Measurements from ENCODE around the gene CERS6.

The CERS6 gene

GRCh38 chr2:168715849-168716248 is 259.8 kb downstream of the CERS6 start:
- H3K27ac ChIP-seq (ENCODE audit: insufficient read depth in 1 of 2, low read depth in 1 of 2, low read length in 2 of 2, poor library complexity in 1 of 2, severe bottlenecking in 2 of 2) = no peak overlapping the region
- DNase-seq = no peak
- WGBS (ENCODE audit: insufficient coverage) = no CpG with 5 or more reads among the region's 2 CpGs
- no peak overlapping the region for H3K4me3 ChIP-seq (ENCODE audit: control insufficient read depth in 1 of 7, extremely low read depth in 1 of 7, insufficient read depth in 4 of 7, low read depth in 2 of 7, low read length in 6 of 7)
- H3K9me3 ChIP-seq (ENCODE audit: control extremely low read depth in 1 of 5, control insufficient read depth in 4 of 5, insufficient read depth in 2 of 5, low read depth in 1 of 5, low read length in 4 of 5) = peaks cover 0 to under 1% (median 0%) of the 10 kb centered on the region in 5 experiments
- peaks cover 0 to 9% (median 4%) of the 10 kb centered on the region in 4 experiments for H3K4me1 ChIP-seq (ENCODE audit: control extremely low read depth in 1 of 4, control insufficient read depth in 4 of 4, insufficient read depth in 4 of 4, low read length in 3 of 4)
- ChIA-PET CTCF (interaction anchor here (1.0 kb wide), 1 partner anchor 24 kb away, joined by 3 read pairs; no protein-coding TSS in a partner anchor), POLR2A (no interaction called here)
- no peaks in the 10 kb centered on the region for H3K27me3 ChIP-seq (replicated peaks in 2 of 5; ENCODE audit: control insufficient read depth in 4 of 5, insufficient read depth in 5 of 5, low read length in 4 of 5)
- H3K36me3 ChIP-seq (ENCODE audit: control insufficient read depth in 4 of 4, insufficient read depth in 4 of 4, low read length in 3 of 4) = peaks cover 2 to 32% (median 21%) of the 10 kb centered on the region in 4 experiments

GRCh38 chr2:168716839-168717238 is 260.8 kb downstream of the CERS6 start:
- ChIA-PET POLR2A (no interaction called here), CTCF (interaction anchor here (1.0 to 1.9 kb wide), 2 partner anchors 9 to 25 kb away, joined by 3 to 4 read pairs; no protein-coding TSS in a partner anchor)
- Histone ChIP-seq H3K27ac (ENCODE audit: insufficient read depth in 1 of 2, low read depth in 1 of 2, low read length in 2 of 2, poor library complexity in 1 of 2, severe bottlenecking in 2 of 2) (no peak overlapping the region), H3K4me3 (ENCODE audit: control insufficient read depth in 1 of 7, extremely low read depth in 1 of 7, insufficient read depth in 4 of 7, low read depth in 2 of 7, low read length in 6 of 7) (no peak overlapping the region), H3K27me3 (replicated peaks in 2 of 5; ENCODE audit: control insufficient read depth in 4 of 5, insufficient read depth in 5 of 5, low read length in 4 of 5) (no peaks in the 10 kb centered on the region), H3K4me1 (ENCODE audit: control extremely low read depth in 1 of 4, control insufficient read depth in 4 of 4, insufficient read depth in 4 of 4, low read length in 3 of 4) (peaks cover 0 to 9% (median 4%) of the 10 kb centered on the region in 4 experiments), H3K36me3 (ENCODE audit: control insufficient read depth in 4 of 4, insufficient read depth in 4 of 4, low read length in 3 of 4) (peaks cover 2 to 37% (median 25%) of the 10 kb centered on the region in 4 experiments), H3K9me3 (ENCODE audit: control extremely low read depth in 1 of 5, control insufficient read depth in 4 of 5, insufficient read depth in 2 of 5, low read depth in 1 of 5, low read length in 4 of 5) (peaks cover 0 to 3% (median 0%) of the 10 kb centered on the region in 5 experiments)
- no peak for DNase-seq

GRCh38 chr2:168717790-168718502 is 261.9 kb downstream of the CERS6 start:
- Histone ChIP-seq H3K36me3 (ENCODE audit: control insufficient read depth in 4 of 4, insufficient read depth in 4 of 4, low read length in 3 of 4) (peaks cover 5 to 44% (median 30%) of the 10 kb centered on the region in 4 experiments), H3K4me1 (ENCODE audit: control extremely low read depth in 1 of 4, control insufficient read depth in 4 of 4, insufficient read depth in 4 of 4, low read length in 3 of 4) (peaks cover 0 to 9% (median 4%) of the 10 kb centered on the region in 4 experiments), H3K9me3 (ENCODE audit: control extremely low read depth in 1 of 5, control insufficient read depth in 4 of 5, insufficient read depth in 2 of 5, low read depth in 1 of 5, low read length in 4 of 5) (peaks cover 0 to 3% (median 0%) of the 10 kb centered on the region in 5 experiments), H3K4me3 (ENCODE audit: control insufficient read depth in 1 of 7, extremely low read depth in 1 of 7, insufficient read depth in 4 of 7, low read depth in 2 of 7, low read length in 6 of 7) (no peak overlapping the region), H3K27ac (ENCODE audit: insufficient read depth in 1 of 2, low read depth in 1 of 2, low read length in 2 of 2, poor library complexity in 1 of 2, severe bottlenecking in 2 of 2) (no peak overlapping the region), H3K27me3 (replicated peaks in 2 of 5; ENCODE audit: control insufficient read depth in 4 of 5, insufficient read depth in 5 of 5, low read length in 4 of 5) (no peaks in the 10 kb centered on the region)
- peak in 2 of 3 donors; percentile 57 to 72 for DNase-seq
- ChIA-PET CTCF (interaction anchor here (1.0 to 1.9 kb wide), 3 partner anchors 10 to 22 kb away, joined by 3 to 5 read pairs (median 4); no protein-coding TSS in a partner anchor), POLR2A (interaction anchor here (0.5 to 0.6 kb wide), 3 partner anchors 50 to 420 kb away, joined by 3 to 5 read pairs (median 4); no protein-coding TSS in a partner anchor)
- 25% methylated on average over 2 of the region's 3 CpGs for WGBS (ENCODE audit: insufficient coverage)

GRCh38 chr2:168718622-168719021 is 262.6 kb downstream of the CERS6 start:
- peaks cover 8 to 48% (median 31%) of the 10 kb centered on the region in 4 experiments for H3K36me3 ChIP-seq (ENCODE audit: control insufficient read depth in 4 of 4, insufficient read depth in 4 of 4, low read length in 3 of 4)
- peaks cover 0 to 3% (median 0%) of the 10 kb centered on the region in 5 experiments for H3K9me3 ChIP-seq (ENCODE audit: control extremely low read depth in 1 of 5, control insufficient read depth in 4 of 5, insufficient read depth in 2 of 5, low read depth in 1 of 5, low read length in 4 of 5)
- H3K4me1 ChIP-seq (ENCODE audit: control extremely low read depth in 1 of 4, control insufficient read depth in 4 of 4, insufficient read depth in 4 of 4, low read length in 3 of 4) = peaks cover 0 to 9% (median 4%) of the 10 kb centered on the region in 4 experiments
- CTCF ChIA-PET = interaction anchor here (1.0 to 1.9 kb wide), 4 partner anchors 11 to 32 kb away, joined by 3 to 5 read pairs (median 4); no protein-coding TSS in a partner anchor
- no peak overlapping the region for H3K27ac ChIP-seq (ENCODE audit: insufficient read depth in 1 of 2, low read depth in 1 of 2, low read length in 2 of 2, poor library complexity in 1 of 2, severe bottlenecking in 2 of 2)
- H3K27me3 ChIP-seq (replicated peaks in 2 of 5; ENCODE audit: control insufficient read depth in 4 of 5, insufficient read depth in 5 of 5, low read length in 4 of 5) = no peaks in the 10 kb centered on the region
- no peak for DNase-seq
- POLR2A ChIA-PET = interaction anchor here (0.6 kb wide), 1 partner anchor 420 kb away, joined by 3 read pairs; no protein-coding TSS in a partner anchor
- H3K4me3 ChIP-seq (ENCODE audit: control insufficient read depth in 1 of 7, extremely low read depth in 1 of 7, insufficient read depth in 4 of 7, low read depth in 2 of 7, low read length in 6 of 7) = no peak overlapping the region
- 96% methylated on average over 2 of the region's 2 CpGs for WGBS (ENCODE audit: insufficient coverage)

- DNase-seq = no peak
- H3K4me1 ChIP-seq (ENCODE audit: control extremely low read depth in 1 of 4, control insufficient read depth in 4 of 4, insufficient read depth in 4 of 4, low read length in 3 of 4) = peaks cover 0 to 9% (median 4%) of the 10 kb centered on the region in 4 experiments
- peaks cover 6 to 53% (median 29%) of the 10 kb centered on the region in 4 experiments for H3K36me3 ChIP-seq (ENCODE audit: control insufficient read depth in 4 of 4, insufficient read depth in 4 of 4, low read length in 3 of 4)
- no peak overlapping the region for H3K4me3 ChIP-seq (ENCODE audit: control insufficient read depth in 1 of 7, extremely low read depth in 1 of 7, insufficient read depth in 4 of 7, low read depth in 2 of 7, low read length in 6 of 7)
- CTCF ChIA-PET = interaction anchor here (1.4 kb wide), 2 partner anchors 13 to 33 kb away, joined by 4 to 5 read pairs; no protein-coding TSS in a partner anchor
- no peak overlapping the region for H3K27ac ChIP-seq (ENCODE audit: insufficient read depth in 1 of 2, low read depth in 1 of 2, low read length in 2 of 2, poor library complexity in 1 of 2, severe bottlenecking in 2 of 2)
- H3K27me3 ChIP-seq (replicated peaks in 2 of 5; ENCODE audit: control insufficient read depth in 4 of 5, insufficient read depth in 5 of 5, low read length in 4 of 5) = no peaks in the 10 kb centered on the region
- H3K9me3 ChIP-seq (ENCODE audit: control extremely low read depth in 1 of 5, control insufficient read depth in 4 of 5, insufficient read depth in 2 of 5, low read depth in 1 of 5, low read length in 4 of 5) = peaks cover 0 to 3% (median 0%) of the 10 kb centered on the region in 5 experiments
- POLR2A ChIA-PET = no interaction called here
Measured at GRCh38 chr2:168719446-168719845, 263.4 kb downstream of the CERS6 start.

- Histone ChIP-seq H3K27ac (ENCODE audit: insufficient read depth in 1 of 2, low read depth in 1 of 2, low read length in 2 of 2, poor library complexity in 1 of 2, severe bottlenecking in 2 of 2) (no peak overlapping the region), H3K4me3 (ENCODE audit: control insufficient read depth in 1 of 7, extremely low read depth in 1 of 7, insufficient read depth in 4 of 7, low read depth in 2 of 7, low read length in 6 of 7) (no peak overlapping the region), H3K9me3 (ENCODE audit: control extremely low read depth in 1 of 5, control insufficient read depth in 4 of 5, insufficient read depth in 2 of 5, low read depth in 1 of 5, low read length in 4 of 5) (peaks cover 0 to 3% (median 0%) of the 10 kb centered on the region in 5 experiments), H3K27me3 (replicated peaks in 2 of 5; ENCODE audit: control insufficient read depth in 4 of 5, insufficient read depth in 5 of 5, low read length in 4 of 5) (no peaks in the 10 kb centered on the region), H3K36me3 (ENCODE audit: control insufficient read depth in 4 of 4, insufficient read depth in 4 of 4, low read length in 3 of 4) (peaks cover 9 to 49% (median 26%) of the 10 kb centered on the region in 4 experiments), H3K4me1 (ENCODE audit: control extremely low read depth in 1 of 4, control insufficient read depth in 4 of 4, insufficient read depth in 4 of 4, low read length in 3 of 4) (peaks cover 0 to 7% (median 1%) of the 10 kb centered on the region in 4 experiments)
- ChIA-PET CTCF (no interaction called here), POLR2A (no interaction called here)
- no peak for DNase-seq
- WGBS (ENCODE audit: insufficient coverage) = 88% methylated on average over 2 of the region's 2 CpGs
Measured at GRCh38 chr2:168722592-168722991, 266.5 kb downstream of the CERS6 start.

Measured in common myeloid progenitor, CD34-positive (primary cell).